ENCODE data around the gene ZMYND11.
A peak's percentile ranks its signal among the peaks of the same experiment; 100 is the strongest.

ZMYND11 gene

DNA sequence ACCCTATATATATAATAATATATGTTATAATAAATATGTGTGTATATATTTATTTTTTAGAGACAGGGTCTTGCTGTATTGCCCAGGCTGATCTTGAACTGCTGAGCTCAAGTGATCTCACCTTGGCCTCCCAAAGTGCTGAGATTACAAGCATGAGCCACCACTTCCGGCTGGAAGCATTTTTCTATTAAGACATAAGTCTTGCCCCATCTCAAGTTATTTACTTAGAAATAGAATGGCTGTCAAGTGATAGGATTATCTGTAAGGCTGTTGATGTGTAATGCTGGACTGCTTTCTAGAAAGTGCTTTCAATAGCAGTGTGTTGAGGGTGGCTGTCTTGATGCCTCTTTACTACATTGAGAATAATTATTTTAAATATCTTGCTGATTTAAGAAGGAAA lies 65.2 kb downstream of the ZMYND11 start:
- no peak for DNase-seq

DNA sequence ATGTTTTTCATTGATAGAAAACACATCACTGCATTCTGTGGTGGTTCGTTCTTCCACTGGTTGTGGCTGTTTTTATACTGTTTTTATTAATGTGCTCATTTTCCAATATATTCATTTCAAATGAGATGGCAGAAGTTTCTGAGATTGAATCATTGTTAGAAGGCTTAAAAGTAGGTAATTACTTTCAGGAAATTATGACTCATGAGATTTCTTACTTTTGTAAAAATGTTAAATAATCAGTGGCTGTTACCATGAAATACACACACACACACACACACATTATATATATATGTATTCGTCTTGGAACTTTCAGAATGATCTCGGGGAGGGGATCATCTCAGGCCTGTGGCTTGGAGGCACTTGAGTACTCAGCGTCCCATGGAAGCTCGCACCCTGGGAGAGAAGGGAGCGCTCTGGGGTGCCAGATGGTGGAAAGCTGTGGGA lies 66.1 kb downstream of the ZMYND11 start:
- no peak for DNase-seq

DNA sequence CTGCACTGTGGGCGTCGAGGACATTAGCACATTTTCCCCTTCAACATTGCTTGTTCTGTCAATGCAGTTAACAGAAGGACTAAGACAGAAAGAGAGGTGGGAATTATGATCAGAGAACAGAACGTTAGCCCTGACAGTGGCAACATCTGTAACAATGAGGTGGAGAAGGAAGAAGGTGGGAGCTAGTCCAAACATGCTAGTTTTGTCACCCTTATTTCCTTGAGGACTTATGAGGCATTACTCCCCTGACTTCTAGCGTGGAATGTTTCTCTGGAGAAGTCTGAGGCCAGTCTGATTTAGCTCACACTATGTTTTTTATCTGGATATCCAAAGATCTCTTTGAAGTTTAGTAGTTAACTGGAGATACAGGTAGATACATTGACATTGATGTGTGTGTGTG lies 73.4 kb downstream of the ZMYND11 start:
- DNase-seq, result no peak

DNA sequence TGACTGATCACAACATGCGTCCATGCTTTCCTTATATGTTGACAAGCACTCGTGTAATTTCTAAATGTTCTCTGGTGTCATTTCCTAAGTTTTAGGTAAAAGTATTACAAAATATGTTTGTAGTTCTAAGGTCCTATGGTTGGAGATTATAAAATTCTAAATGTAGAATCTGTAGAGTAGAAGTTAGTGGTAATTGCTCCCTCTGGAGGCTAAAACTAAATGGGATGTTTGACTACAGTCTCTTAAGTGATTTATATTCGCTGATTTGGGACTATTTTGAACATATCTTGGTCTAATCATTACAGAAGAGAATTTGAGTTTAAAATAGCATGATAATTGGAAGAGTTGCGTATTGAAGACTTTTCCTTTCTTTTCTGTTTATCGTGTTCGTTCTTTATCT lies 74.1 kb downstream of the ZMYND11 start:
- no peak for DNase-seq

DNA sequence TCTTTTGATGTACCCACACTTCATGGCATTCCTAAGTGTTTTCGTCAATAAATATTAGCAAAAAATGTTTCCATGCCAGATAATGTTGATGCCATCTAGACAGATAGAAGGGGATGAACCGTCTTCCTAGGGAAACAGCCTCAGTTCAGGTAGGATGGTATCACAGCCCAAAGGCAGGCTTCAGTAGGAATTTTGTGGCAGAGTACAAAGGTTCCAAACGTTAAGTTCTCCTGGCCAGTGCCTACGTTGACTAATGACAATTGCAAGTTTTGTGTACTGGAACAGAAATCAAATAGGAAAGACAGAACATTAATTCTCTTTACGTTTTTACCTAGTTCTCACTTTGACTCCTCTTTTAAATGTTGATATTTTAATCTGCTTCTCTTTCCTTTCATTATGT lies 75.0 kb downstream of the ZMYND11 start:
- DNase-seq, result no peak

DNA sequence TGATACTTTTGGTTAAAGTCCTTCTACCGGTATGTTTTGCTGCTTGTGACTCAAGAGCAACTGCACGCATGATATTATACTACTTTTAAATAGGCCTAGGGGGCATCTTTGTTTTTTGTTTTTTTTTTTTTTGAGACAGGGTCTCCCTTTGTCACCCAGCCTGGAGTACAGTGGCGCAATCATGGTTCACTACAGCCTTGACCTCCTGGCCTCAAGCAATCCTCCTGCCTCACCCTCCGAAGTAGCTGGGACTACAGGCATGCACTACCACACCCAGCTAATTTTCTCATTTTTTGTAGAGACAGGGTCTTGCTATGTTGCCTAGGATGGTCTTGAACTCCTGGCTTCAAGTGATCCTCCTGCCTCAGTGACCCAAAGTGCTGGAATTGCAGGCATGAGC lies 80.2 kb downstream of the ZMYND11 start:
- DNase-seq, result no peak

DNA sequence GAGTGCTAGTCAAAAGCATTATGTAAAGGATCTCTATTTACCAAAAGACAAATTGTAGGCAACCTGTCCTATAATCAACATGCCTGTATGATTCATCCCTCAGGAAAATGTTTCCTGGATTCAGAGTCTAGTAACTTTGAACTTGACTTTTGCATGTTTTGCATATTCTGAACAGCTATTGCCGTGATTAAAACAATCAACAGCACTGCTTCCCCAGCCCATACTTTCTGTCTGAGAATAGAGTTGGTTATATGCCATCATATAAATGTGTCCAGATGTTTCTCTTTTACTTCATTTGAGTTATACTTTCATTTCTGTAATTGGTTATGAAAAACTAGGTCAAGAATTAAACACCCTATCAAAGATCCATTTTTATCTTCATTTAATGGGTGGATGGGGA lies 83.5 kb downstream of the ZMYND11 start:
- DNase-seq, result no peak

DNA sequence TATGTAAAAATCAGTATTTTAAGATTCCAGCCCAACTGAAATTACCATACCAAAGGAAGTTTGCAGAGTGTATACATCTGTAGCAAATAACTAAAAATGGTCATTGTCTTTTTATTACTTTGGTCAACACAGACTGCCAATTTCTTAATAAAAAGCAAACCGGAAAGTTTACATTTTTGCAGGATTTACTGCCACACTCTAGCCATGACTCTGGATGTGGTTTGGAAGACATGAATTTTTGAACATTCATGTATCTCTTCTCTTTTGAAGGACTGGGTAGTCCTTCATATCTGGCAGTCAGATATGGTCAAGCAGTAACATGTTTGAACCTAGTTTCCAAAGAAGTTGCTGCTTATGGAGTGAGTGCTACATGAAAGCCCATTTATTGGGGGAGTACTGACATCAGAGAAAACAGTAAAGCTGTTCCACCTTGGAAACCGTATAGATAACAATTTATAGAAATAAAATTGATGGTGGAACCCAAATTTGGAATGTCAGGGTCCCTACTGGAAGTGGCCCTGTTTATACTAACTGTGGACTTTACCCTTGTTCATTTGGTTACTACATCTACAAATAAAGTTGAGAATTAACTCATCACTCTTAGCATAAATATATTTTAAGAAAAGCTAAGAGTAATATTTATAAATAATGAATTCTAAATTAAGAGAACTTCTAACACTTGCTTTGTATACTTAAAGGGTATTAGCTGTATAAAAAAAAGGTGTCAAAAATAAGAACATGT lies 84.6 kb downstream of the ZMYND11 start:
- no peak for DNase-seq

DNA sequence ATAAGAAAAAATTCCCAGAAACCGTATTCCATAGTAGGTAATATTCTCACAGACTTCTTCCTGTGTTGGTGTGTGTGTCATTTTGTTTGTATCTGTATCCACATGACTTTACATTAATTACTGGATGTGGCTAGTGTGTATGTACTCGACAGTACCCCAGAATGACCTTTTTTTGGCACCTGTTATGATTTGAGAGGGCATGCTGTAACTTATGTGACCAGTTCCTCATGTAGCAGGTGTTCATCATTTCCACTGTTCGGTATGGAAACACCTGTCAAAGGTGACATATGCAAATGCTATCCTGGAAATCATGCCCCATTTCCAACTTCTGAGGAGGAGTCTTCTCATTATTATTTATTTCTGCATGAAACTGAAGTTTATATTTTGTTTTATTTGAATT lies 89.3 kb downstream of the ZMYND11 start:
- DNase-seq, result no peak

DNA sequence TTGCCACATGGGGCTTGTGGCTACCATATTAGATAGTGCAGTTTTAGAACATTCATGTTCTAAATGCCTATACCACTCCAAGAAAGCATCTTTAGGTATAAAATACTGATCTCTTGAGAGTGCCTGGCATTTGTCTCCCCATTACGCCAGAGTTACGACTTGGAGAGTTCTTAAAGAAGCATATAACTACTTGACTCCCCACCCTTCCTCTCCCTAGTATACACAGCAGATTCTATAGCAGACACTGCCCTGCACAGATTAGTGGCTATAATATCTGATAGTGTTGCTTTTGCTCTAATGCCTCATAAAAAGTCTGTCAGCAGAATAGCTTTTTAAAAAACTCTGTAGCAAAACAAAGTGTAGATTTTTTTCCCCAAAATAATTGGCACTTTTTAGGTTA lies 90.8 kb downstream of the ZMYND11 start:
- DNase-seq, result no peak

DNA sequence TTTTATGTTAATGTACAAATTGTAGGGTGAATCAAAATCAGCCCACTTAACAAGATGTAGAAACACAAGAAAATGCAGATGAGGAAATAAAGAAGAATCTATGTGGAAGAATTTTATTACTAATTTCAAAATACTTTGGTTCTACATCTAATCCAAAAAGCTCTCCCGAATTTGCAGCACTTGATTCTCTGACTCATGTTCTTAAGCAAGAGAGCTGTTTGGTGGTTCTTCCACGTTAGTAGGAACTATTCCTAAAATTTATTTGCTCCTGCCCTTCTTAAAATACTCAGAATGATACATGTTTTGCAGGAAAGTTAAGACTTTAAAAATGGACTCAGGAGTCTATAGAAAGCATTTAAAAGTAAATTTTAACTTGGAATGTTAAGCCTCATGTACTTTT lies 91.8 kb downstream of the ZMYND11 start:
- DNase-seq, result no peak

DNA sequence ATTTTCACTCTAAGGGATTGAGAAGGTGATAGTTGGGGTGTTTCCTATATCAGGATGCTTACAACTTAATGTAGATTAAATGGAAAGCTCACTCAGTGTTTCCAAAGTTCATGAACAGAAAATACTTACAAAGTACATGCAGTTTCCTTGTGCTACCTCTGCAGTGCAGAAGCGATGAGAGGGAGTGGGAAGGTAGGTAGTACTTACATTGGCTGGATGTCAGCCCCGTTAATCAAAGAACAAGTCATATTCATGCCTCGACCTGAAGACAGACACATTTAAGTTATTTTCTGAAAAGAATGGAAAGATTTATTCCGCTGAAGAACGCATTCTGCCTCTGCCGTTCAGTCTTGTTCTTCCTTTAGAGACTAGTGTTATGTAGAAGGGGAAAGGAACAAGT lies 93.1 kb downstream of the ZMYND11 start:
- no peak for DNase-seq

DNA sequence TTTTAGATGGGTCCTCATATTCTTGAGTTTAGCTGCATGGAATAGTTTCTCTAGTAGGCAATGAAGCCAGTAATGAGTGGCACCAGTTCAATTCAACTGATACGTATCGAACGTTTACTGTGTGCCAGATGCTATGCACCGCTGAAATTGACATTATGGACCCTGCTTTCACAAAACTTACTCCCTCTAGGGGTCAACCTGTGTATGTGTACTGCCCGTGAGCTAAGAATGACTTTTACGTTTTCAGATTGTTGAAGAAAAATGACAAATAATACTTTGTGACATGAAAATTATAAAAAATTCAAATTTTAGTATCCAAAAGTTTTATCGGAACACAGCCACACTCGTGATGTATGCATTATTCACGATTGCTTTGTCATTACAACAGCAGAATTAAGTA lies 95.5 kb downstream of the ZMYND11 start:
- DNase-seq, result peak in 1 of 2 experiments; percentile 15

DNA sequence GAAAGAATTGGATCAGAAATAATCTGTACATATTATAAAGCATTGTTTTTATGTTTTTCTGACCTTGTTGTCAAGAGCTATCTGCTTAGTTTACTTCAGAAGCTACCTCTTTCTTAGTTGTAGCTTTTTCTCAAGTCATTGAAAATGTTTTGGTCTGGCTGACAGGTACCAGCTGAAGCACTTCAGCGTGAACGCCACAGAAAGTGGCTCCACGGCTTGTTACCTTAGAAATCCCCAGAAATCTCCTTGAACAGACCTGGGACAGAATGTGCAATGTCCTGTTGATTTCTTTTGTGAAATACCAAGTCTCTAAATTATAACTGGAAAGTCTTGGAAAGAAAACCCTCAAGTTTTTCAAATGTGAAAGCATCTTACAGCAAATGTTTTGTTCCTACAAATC lies 96.8 kb downstream of the ZMYND11 start:
- no peak for DNase-seq

DNA sequence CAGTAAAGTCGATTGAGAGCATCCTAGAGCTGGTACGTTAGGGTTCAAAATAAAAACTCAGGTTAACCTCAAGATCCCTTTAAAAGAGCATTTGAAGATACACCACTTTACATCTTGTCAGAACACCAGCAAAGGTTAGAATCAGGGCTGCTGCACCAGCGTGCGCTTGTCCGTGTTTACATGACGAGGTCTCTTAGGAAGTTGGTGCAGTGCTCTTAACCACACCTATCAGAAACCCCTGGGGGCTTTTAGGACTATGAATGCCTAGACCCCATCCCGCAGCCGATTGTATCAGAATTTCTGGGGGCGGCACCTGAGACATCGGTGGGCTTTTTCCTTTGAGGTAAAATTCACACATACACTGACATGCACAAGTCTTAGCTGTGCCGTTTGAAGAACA lies 97.6 kb downstream of the ZMYND11 start:
- no peak for DNase-seq

DNA sequence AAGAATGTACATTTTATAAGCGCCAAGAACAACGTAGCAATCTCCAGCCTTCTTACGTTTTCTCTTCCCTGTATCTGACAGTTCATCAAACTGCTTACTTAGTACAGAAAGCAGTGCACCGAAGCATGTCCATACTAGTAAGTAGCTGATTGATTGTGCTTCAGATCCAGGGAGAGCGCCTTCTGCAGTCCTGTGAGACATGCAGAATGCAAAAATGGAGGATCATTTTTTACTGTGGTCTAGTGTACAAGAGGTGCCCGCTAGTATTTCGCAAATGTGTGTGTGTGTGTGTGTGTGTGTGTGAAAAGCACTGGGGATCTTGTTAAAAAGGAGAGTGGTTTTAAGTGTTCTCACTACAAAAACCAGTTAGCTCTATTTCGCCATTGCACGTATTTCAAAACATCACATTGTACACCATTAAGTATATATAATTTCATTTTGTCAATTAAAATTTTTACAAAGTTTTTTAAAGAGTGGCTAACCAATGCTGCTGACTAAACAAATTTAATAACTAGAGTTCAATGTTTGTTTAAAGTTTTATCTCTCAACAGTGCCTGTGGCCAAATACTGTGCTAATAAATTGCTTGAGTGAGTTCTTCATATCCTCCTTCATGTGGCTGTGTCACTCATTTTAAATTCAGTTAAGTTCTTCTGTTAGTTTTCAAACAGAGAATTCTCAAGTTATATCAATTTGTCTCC lies 99.6 kb downstream of the ZMYND11 start:
- no peak for DNase-seq

DNA sequence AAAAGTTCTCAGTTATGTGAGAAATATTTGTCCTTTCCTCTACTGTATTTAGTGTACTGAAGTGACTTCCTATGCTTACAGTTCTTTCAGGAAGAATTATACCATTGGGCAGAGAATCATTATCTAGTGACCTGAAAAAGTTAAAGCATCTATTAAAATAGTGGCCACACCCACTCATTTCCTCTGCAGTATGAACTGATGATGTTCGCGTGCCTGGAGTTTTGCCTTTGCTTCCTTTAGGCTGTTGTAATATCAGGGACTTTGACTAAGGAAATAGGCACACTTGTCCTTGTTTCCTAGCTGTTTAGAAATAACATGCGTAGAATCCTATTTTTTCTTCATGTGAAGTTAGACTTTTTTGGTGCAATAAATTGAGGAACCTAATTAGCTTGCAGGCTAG lies 100.7 kb downstream of the ZMYND11 start:
- no peak for DNase-seq

DNA sequence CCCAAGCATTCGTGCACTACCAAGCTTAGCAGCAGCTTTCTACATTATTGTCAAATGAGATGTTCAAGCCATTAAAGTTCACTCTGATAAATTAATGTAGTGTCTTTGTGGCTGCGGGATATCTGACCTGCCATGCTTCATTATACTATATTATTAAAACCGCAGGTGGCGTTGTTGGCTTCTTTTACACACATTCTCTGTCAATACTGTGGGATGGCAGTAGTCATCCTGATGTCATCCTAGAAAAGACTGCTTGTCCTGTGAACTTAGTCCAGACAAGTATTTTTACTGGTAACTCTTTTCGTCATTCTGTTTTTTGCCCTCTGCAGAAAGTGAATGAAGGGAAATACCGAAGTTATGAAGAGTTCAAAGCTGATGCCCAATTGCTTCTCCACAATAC lies 103.9 kb downstream of the ZMYND11 start:
- DNase-seq, result no peak

DNA sequence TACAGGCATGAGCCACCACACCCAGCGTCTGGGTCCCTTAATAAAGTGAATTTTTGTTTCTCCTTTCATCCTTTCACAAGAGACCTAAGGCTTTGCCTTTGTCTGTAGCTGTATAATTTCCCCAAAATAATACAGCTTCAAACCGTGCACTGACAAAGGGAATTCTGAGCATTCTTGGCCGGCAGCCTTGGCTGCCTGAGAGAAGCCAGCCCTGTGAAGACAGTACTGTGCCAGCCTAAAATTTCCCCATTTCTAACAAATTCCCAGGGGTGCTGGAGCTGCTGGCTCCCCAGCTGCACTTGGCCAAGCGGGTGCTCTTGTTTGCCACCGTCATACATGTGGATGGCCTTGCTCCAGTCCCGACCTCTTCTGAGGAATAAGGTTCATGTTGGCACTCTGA lies 106.2 kb downstream of the ZMYND11 start:
- no peak for DNase-seq

DNA sequence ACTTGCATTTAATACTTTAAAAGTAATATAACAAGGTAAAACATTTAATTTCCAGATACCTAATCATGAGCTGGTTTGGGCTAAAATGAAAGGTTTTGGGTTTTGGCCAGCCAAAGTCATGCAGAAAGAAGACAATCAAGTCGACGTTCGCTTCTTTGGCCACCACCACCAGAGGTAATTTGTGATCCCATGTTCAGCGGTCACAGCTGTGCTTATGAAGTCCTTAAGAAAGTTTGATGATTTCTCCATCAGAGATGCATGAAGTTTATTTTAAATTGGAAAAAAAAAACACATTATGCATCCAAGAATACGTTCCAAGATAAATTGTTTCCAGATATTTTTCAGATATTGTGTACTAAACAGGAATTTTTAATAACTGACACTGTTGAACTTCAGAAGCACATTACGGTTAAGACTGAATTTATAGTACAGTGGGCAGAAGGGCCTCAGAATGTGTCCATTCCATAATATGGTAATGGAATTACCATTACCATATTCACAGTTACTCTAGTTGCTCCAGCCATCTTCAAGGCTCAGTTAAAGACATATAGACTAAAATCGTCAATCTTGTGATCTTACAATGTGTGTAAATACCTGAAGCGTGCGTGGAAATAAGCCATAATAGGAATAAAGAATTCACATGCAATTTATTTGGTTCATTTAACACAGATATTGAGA lies 106.8 kb downstream of the ZMYND11 start:
- DNase-seq, result no peak

DNA sequence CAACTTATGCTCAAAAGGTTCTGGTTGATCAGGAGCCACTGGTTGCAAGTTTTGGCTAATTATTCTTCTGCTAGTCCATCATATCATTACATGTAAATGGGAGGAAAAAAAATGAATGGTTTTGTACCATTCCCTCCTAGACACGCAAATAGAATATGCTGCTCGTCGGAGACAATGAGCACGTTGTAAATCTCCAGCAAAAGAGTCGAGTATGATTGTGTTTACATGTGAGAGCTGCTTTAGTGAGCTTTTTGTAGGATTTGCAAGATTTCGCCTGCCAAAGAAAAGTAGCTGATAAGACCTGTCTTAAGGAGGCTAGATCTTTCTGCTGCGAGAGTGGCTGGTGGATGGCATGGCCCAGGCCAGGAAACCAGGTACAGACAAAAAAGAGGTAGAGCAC lies 109.0 kb downstream of the ZMYND11 start:
- DNase-seq, result no peak

DNA sequence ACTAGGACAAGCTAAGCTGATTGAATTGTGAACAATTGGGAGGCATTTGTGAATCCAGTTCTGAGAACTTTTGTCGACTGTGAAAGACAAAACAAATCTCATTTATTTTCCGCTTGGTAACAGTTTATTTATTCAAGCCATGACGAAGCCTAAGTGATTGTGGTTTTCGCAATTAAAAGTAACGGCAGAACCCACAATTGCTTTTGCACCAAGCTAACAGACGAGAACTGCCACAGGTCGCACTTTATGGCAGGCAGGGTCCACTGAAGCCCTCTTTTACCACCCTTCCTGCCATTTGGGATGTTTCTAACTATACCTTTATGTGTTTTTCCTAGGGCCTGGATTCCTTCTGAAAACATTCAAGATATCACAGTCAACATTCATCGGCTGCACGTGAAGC lies 111.2 kb downstream of the ZMYND11 start:
- DNase-seq, result no peak

DNA sequence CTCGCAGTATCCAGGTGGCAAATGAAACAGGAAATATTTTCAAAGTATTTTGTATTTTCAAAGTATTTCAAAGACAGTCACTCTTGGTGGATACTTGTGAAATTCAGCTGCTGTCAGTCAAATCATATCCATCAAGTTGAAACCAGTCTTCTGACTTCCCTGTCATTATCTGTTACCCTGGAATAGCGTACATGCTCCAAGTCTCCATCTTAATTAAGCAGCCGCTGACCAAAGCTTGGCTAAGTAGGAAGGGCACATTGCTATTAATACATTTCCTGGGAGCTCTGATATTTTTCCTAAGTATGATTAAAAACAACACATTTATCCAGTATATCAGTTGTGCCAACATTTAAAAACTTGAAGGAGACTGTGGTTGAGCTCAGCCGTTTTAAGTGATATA lies 112.2 kb downstream of the ZMYND11 start:
- no peak for DNase-seq

DNA sequence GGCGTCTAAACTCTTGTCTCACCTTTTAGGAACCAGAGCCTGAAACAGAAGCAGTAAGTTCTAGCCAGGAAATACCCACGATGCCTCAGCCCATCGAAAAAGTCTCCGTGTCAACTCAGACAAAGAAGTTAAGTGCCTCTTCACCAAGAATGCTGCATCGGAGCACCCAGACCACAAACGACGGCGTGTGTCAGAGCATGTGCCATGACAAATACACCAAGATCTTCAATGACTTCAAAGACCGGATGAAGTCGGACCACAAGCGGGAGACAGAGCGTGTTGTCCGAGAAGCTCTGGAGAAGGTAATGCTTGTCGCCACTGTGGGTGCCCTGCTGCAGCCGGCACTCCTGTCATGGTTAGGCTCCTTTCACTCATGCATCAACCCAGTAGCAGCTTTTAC lies 113.1 kb downstream of the ZMYND11 start:
- no peak for DNase-seq
